Erythroblast (primary cell): ENCODE measurements around the gene RSPH10B.
"Not testable (repeated sequence)": the region's sequence is repeated elsewhere in the genome, so short reads cannot be mapped to it uniquely, and the experiment has no call there.

Experiments
- GATA1 ChIP-seq: IDR thresholded peaks from 2 replicates; pipeline ENCODE4 v1.6.1; 2011; ENCODE audit warnings: low read depth, mild to moderate bottlenecking, control low read depth, low read length, moderate library complexity
- POLR2A ChIP-seq: IDR thresholded peaks from 2 replicates; pipeline ENCODE4 v1.6.1; 2011; ENCODE audit warnings: mild to moderate bottlenecking, low read length

DNA sequence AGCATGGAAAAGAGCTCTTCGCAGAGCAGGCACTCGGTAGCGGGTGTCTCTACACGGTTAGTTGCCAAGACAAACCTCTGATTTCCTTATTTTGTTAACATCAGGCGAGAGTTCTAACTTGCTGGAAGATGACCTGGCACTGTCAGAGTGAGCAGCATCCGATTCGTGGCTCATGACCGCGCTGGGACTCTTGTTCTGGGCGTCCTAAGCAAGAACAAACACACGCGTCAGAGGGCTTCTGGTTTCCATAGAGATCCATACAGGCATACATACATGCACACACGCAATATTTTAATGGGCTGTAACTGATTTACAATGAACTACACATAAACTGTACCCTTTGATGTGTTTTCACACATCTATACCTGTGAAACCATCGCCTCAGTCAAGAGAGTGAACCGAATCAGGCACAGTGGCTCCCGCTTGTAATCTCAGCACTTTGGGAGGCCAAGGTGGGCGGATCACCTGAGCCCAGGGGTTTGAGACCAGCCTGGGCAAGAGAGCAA lies 35.5 kb downstream of the RSPH10B start:
- TF ChIP-seq POLR2A, GATA1: not testable (repeated sequence)
